Neural progenitor cell (in vitro differentiated cells): Measurements from ENCODE around the gene TSGA10.

ENCODE experiments used
- CTCF ChIP-seq: fragments of 200-600 bp; sonication (generic); IDR thresholded peaks from 2 replicates; pipeline ENCODE4 v1.5.1; 2017; ENCODE audit warnings: antibody characterized with exemption, mild to moderate bottlenecking
- EZH2phosphoT487 ChIP-seq: fragments of 200-600 bp; sonication (generic); IDR thresholded peaks from 2 replicates; pipeline ENCODE4 v1.6.1; 2017; ENCODE audit warnings: antibody characterized with exemption

GRCh38 chr2:99180755-99181623, 26.2 kb upstream of the TSGA10 start, which contains the start of the genes MITD1 and MRPL30:
- TF ChIP-seq CTCF (no peak), EZH2phosphoT487 (no peak)
